Panc1 (cell line): ENCODE measurements around the gene MCM5. TPM values are rescaled to one million over a fixed set of nuclear protein-coding genes. Genes with fewer than 3 reads are reported as not detected.

Experiments used
- ATAC-seq: fragments of 200-7000 bp; cut with Tn5 transposase; 2 replicates; pipeline ENCODE4 v1.9.1; 2020; ENCODE audit warnings: mild to moderate bottlenecking, moderate library complexity
- BruUV-seq: library from RNA; stranded (reverse); fragments of 400-500 nt; replicated peaks from 2 replicates; lab custom pipeline; 2021; lab: Mats Ljungman, UMichigan
- CTCF ChIA-PET: fragments of 300-600 bp; sonication (Branson Sonifier 250); formaldehyde crosslinking; loops from one replicate; lab custom pipeline; 2022; ENCODE audit warnings: antibody characterized with exemption; lab: Charles Lee
- POLR2A ChIA-PET: fragments of 300-600 bp; sonication (Branson Sonifier 250); formaldehyde crosslinking; loops from one replicate; lab custom pipeline; 2022; ENCODE audit warnings: antibody characterized with exemption; lab: Charles Lee
- DNase-seq: peaks from one replicate; pipeline ENCODE4 v3.0.0-alpha.2; 2010; ENCODE audit warnings: low read depth, low spot score
- H3K27ac ChIP-seq: 2 replicates; pipeline ENCODE4 v1.5.1; 2011; ENCODE audit warnings: mild to moderate bottlenecking, low read length, inconsistent platforms
- H3K27me3 ChIP-seq: fragments of 200-500 bp; sonication (Bioruptor generic); 2 replicates; pipeline ENCODE4 v1.6.0; 2014; ENCODE audit warnings: low read length, inconsistent platforms; ENCODE audit not compliant: control insufficient read depth, insufficient read depth
- H3K36me3 ChIP-seq: fragments of 200-500 bp; sonication (Bioruptor generic); 2 replicates; pipeline ENCODE4 v1.5.1; 2014; ENCODE audit warnings: inconsistent platforms, mild to moderate bottlenecking, low read length, moderate library complexity; ENCODE audit not compliant: control insufficient read depth, insufficient read depth
- H3K4me1 ChIP-seq: 2 replicates; pipeline ENCODE4 v1.5.1; 2011; ENCODE audit warnings: inconsistent platforms, mild to moderate bottlenecking, low read length, moderate library complexity; ENCODE audit not compliant: control insufficient read depth, insufficient read depth
- H3K4me3 ChIP-seq, 2 experiments: 2 replicates each; pipeline ENCODE4 v1.5.1; 2011 to 2012; ENCODE audit warnings: low read depth in 2 of 2, low read length in 2 of 2, mild to moderate bottlenecking in 2 of 2, inconsistent platforms in 1 of 2, moderate library complexity in 1 of 2
- H3K9me3 ChIP-seq: fragments of 200-500 bp; sonication (Bioruptor generic); 2 replicates; pipeline ENCODE4 v1.5.1; 2014; ENCODE audit warnings: low read depth, mild to moderate bottlenecking, inconsistent platforms, low read length, moderate library complexity; ENCODE audit not compliant: control insufficient read depth, insufficient read depth
- CTCF ChIP-seq: fragments of 450-650 bp; IDR thresholded peaks from 2 replicates; pipeline ENCODE4 v1.5.1; 2017; ENCODE audit warnings: mild to moderate bottlenecking
- POLR2AphosphoS5 ChIP-seq: IDR thresholded peaks from 2 replicates; pipeline ENCODE4 v1.6.1; 2012; ENCODE audit warnings: mild to moderate bottlenecking, low read depth, low read length, moderate library complexity
- REST ChIP-seq, 2 experiments: IDR thresholded peaks; 2 replicates each; pipeline ENCODE4 v1.6.1; 2011 to 2012; ENCODE audit warnings: low read depth in 2 of 2, control low read depth in 1 of 2, low read length in 1 of 2, mild to moderate bottlenecking in 1 of 2, moderate library complexity in 1 of 2; ENCODE audit not compliant: insufficient read depth in 1 of 2
- SIN3A ChIP-seq: IDR thresholded peaks from 2 replicates; pipeline ENCODE4 v1.6.1; 2012; ENCODE audit warnings: low read depth, mild to moderate bottlenecking, low read length, moderate library complexity, borderline replicate concordance; ENCODE audit not compliant: insufficient read depth
- TCF7L2 ChIP-seq: IDR thresholded peaks from 2 replicates; pipeline ENCODE4 v1.6.1; 2011; ENCODE audit warnings: mild to moderate bottlenecking, low read depth, low read length, inconsistent platforms
- in situ Hi-C: cut with HindIII; loops from 2 replicates; pipeline ENCODE4 v1.10.0; 2016; ENCODE audit warnings: low sequenced_read_pairs, low pct_unique_long_range_greater_than_20kb
- intact Hi-C: fragments of 100-400 bp; cut with micrococcal nuclease; formaldehyde crosslinking; loops from one replicate; pipeline ENCODE4 v1.10.0; 2022; ENCODE audit not compliant: unreplicated experiment
- total RNA-seq: library from RNA; stranded (reverse); gene quantifications from one replicate; pipeline ENCODE4 v1.2.1, GENCODE V29; 2021; ENCODE audit not compliant: unreplicated experiment

MCM5 gene
- total RNA-seq, 1 experiment from 2014 or later, result 122 TPM

GRCh38 chr22:35413624-35414023 is 13.7 kb downstream of the MCM5 start:
- in situ Hi-C loops (no loop called here), intact Hi-C loops (no loop called here)
- no peaks in the 10 kb centered on the region for H3K27me3 ChIP-seq
- DNase-seq, result no peak
- H3K36me3 ChIP-seq, result peaks cover 3% of the 10 kb centered on the region
- ChIA-PET CTCF (interaction anchor here (0.6 kb wide), 1 partner anchor 9 kb away, joined by 3 read pairs; no protein-coding TSS in a partner anchor), POLR2A (no interaction called here)
- no peak for ATAC-seq
- H3K4me1 ChIP-seq, result no peaks in the 10 kb centered on the region
- no TSS peak for BruUV-seq
- H3K9me3 ChIP-seq, result no peaks in the 10 kb centered on the region
- H3K4me3 ChIP-seq, result no peak overlapping the region
- TF ChIP-seq REST (IDR thresholded peaks at IDR 0.05; ENCODE audit: insufficient read depth in 1 of 2, low read depth in 2 of 2, low read length in 1 of 2) (no peak), SIN3A (no peak), TCF7L2 (no peak), CTCF (no peak), POLR2AphosphoS5 (no peak)
- H3K27ac ChIP-seq, result no peak overlapping the region

GRCh38 chr22:35417606-35418005 is 17.7 kb downstream of the MCM5 start:
- H3K4me1 ChIP-seq, result no peaks in the 10 kb centered on the region
- TF ChIP-seq SIN3A (no peak), REST (IDR thresholded peaks at IDR 0.05; ENCODE audit: insufficient read depth in 1 of 2, low read depth in 2 of 2, low read length in 1 of 2) (no peak), TCF7L2 (no peak), POLR2AphosphoS5 (no peak)
- no peak overlapping the region for H3K4me3 ChIP-seq
- BruUV-seq, result no TSS peak
- DNase-seq, result no peak
- intact Hi-C loops, result no loop called here
- no peaks in the 10 kb centered on the region for H3K27me3 ChIP-seq
- H3K36me3 ChIP-seq, result peaks cover 3% of the 10 kb centered on the region; the same call in 1 of the 2 replicates
- in situ Hi-C loops, result no loop called here
- H3K9me3 ChIP-seq, result no peaks in the 10 kb centered on the region
- ATAC-seq, result no peak
- CTCF ChIA-PET, result no interaction called here
- POLR2A ChIA-PET, result no interaction called here
- no peak overlapping the region for H3K27ac ChIP-seq
